DOHH2 (cell line): ENCODE results near the gene OTOF.

Source experiments
- CTCF ChIP-seq: fragments of 200-600 bp; sonication (generic); IDR thresholded peaks from one replicate; pipeline ENCODE4 v1.5.1; 2014; ENCODE audit warnings: antibody characterized with exemption, mild to moderate bottlenecking, low read depth, low read length; ENCODE audit not compliant: poor library complexity, severe bottlenecking
- EZH2phosphoT487 ChIP-seq: fragments of 200-600 bp; sonication (generic); IDR thresholded peaks from 2 replicates; pipeline ENCODE4 v1.6.1; 2017; ENCODE audit warnings: borderline replicate concordance, mild to moderate bottlenecking, antibody characterized with exemption, low read length, moderate library complexity, mixed read lengths

GRCh38 chr2:26493566-26493965 is 15.6 kb upstream of the OTOF start:
- TF ChIP-seq CTCF (no peak), EZH2phosphoT487 (no peak)
